H9 (cell line): Measurements from ENCODE around the gene EFNA5. TPM values are rescaled to one million over a fixed set of nuclear protein-coding genes. Genes with fewer than 3 reads are reported as not detected.

Experiments
- DNase-seq: peaks from one replicate; pipeline ENCODE4 v3.0.0-alpha.2; 2017
- H2AFZ ChIP-seq: one replicate; pipeline ENCODE4 v1.6.1; 2013; ENCODE audit warnings: mild to moderate bottlenecking, low read length, control low read depth, moderate library complexity
- H2AK5ac ChIP-seq: 2 replicates; pipeline ENCODE4 v1.6.1; 2013; ENCODE audit warnings: low read length, control low read depth, mixed read lengths; ENCODE audit not compliant: insufficient read length
- H2BK120ac ChIP-seq: one replicate; pipeline ENCODE4 v1.6.1; 2013; ENCODE audit warnings: low read depth, mild to moderate bottlenecking, low read length, control low read depth, inconsistent platforms; ENCODE audit not compliant: poor library complexity, severe bottlenecking
- H2BK12ac ChIP-seq: 2 replicates; pipeline ENCODE4 v1.6.1; 2013; ENCODE audit warnings: low read length, control low read depth, mixed read lengths, low read depth; ENCODE audit not compliant: insufficient read length
- H2BK15ac ChIP-seq: 2 replicates; pipeline ENCODE4 v1.6.1; 2013; ENCODE audit warnings: low read depth, low read length, control low read depth
- H2BK20ac ChIP-seq: one replicate; pipeline ENCODE4 v1.6.1; 2013; ENCODE audit warnings: low read depth, mild to moderate bottlenecking, low read length, control low read depth, inconsistent platforms; ENCODE audit not compliant: poor library complexity, severe bottlenecking
- H2BK5ac ChIP-seq: 2 replicates; pipeline ENCODE4 v1.6.1; 2013; ENCODE audit warnings: low read length, control low read depth, mixed read lengths; ENCODE audit not compliant: insufficient read length
- H3K14ac ChIP-seq: 2 replicates; pipeline ENCODE4 v1.6.1; 2013; ENCODE audit warnings: low read length, control low read depth; ENCODE audit not compliant: insufficient read depth
- H3K18ac ChIP-seq: 2 replicates; pipeline ENCODE4 v1.6.1; 2013; ENCODE audit warnings: low read depth, mild to moderate bottlenecking, mixed read lengths, low read length, control low read depth; ENCODE audit not compliant: insufficient read length
- H3K23ac ChIP-seq: 2 replicates; pipeline ENCODE4 v1.6.1; 2013; ENCODE audit warnings: low read length, control low read depth, mixed read lengths, low read depth; ENCODE audit not compliant: insufficient read length
- H3K23me2 ChIP-seq: 2 replicates; pipeline ENCODE4 v1.6.1; 2013; ENCODE audit warnings: low read depth, mild to moderate bottlenecking, mixed read lengths, low read length, control low read depth; ENCODE audit not compliant: insufficient read length, poor library complexity, severe bottlenecking
- H3K27ac ChIP-seq: 2 replicates; pipeline ENCODE4 v1.5.1; 2013; ENCODE audit warnings: low read length, control low read depth, mixed read lengths, low read depth; ENCODE audit not compliant: insufficient read length
- H3K27me3 ChIP-seq: 2 replicates; pipeline ENCODE4 v1.6.1; 2013; ENCODE audit warnings: low read length, control low read depth, inconsistent platforms; ENCODE audit not compliant: insufficient read depth
- H3K4ac ChIP-seq: 2 replicates; pipeline ENCODE4 v1.6.1; 2013; ENCODE audit warnings: low read depth, mild to moderate bottlenecking, control low read depth, inconsistent platforms, low read length, moderate library complexity
- H3K4me1 ChIP-seq: 2 replicates; pipeline ENCODE4 v1.6.1; 2013; ENCODE audit warnings: low read length, control low read depth, inconsistent platforms; ENCODE audit not compliant: insufficient read depth
- H3K4me2 ChIP-seq: 2 replicates; pipeline ENCODE4 v1.6.1; 2013; ENCODE audit warnings: low read length, control low read depth, mixed read lengths; ENCODE audit not compliant: insufficient read length, insufficient read depth
- H3K56ac ChIP-seq: 2 replicates; pipeline ENCODE4 v1.6.1; 2013; ENCODE audit warnings: low read depth, mild to moderate bottlenecking, mixed read lengths, low read length, control low read depth; ENCODE audit not compliant: insufficient read length
- H3K79me1 ChIP-seq: 2 replicates; pipeline ENCODE4 v1.6.1; 2013; ENCODE audit warnings: low read depth, mild to moderate bottlenecking, moderate library complexity, low read length, control low read depth, inconsistent platforms; ENCODE audit not compliant: insufficient read depth, poor library complexity, severe bottlenecking
- H3K79me2 ChIP-seq: 2 replicates; pipeline ENCODE4 v1.6.1; 2013; ENCODE audit warnings: low read length, control low read depth, inconsistent platforms; ENCODE audit not compliant: insufficient read depth
- H3K9ac ChIP-seq: 2 replicates; pipeline ENCODE4 v1.6.1; 2013; ENCODE audit warnings: low read length, control low read depth, mixed read lengths; ENCODE audit not compliant: insufficient read length; ENCODE audit errors: extremely low read depth
- H3K9me3 ChIP-seq: one replicate; pipeline ENCODE4 v1.6.1; 2013; ENCODE audit warnings: low read depth, low read length, inconsistent platforms; ENCODE audit not compliant: control insufficient read depth
- H3T11ph ChIP-seq: one replicate; pipeline ENCODE4 v1.6.1; 2013; ENCODE audit warnings: mild to moderate bottlenecking, low read length, control low read depth, inconsistent platforms
- H4K20me1 ChIP-seq: one replicate; pipeline ENCODE4 v1.6.1; 2013; ENCODE audit not compliant: control insufficient read depth, insufficient read length, insufficient read depth
- H4K5ac ChIP-seq: 2 replicates; pipeline ENCODE4 v1.6.1; 2013; ENCODE audit warnings: low read depth, mild to moderate bottlenecking, mixed read lengths, low read length, control low read depth; ENCODE audit not compliant: insufficient read length
- H4K8ac ChIP-seq: replicated peaks from 2 replicates; pipeline ENCODE4 v1.6.1; 2013; ENCODE audit warnings: low read length, control low read depth, mixed read lengths, low read depth; ENCODE audit not compliant: insufficient read length
- H4K91ac ChIP-seq: 2 replicates; pipeline ENCODE4 v1.6.1; 2013; ENCODE audit warnings: low read depth, mild to moderate bottlenecking, moderate library complexity, mixed read lengths, low read length, control low read depth; ENCODE audit not compliant: insufficient read length
- H3K27ac Mint-ChIP-seq, 3 experiments: 2 replicates in 2 of 3; 3 replicates in 1 of 3; pipeline ENCODE4 v1.8.0; 2020 to 2021; ENCODE audit warnings: mixed read lengths in 3 of 3, mild to moderate bottlenecking in 1 of 3, moderate library complexity in 1 of 3
- H3K27me3 Mint-ChIP-seq: 2 replicates; pipeline ENCODE4 v1.8.0; 2021; ENCODE audit warnings: low read depth, mild to moderate bottlenecking, moderate library complexity, mixed read lengths
- H3K36me3 Mint-ChIP-seq, 3 experiments: 2 replicates in 2 of 3; 3 replicates in 1 of 3; pipeline ENCODE4 v1.8.0; 2020 to 2021; ENCODE audit warnings: low read depth in 3 of 3, mixed read lengths in 3 of 3; ENCODE audit not compliant: insufficient read depth in 1 of 3
- H3K4me1 Mint-ChIP-seq, 2 experiments: 2 replicates each; pipeline ENCODE4 v1.8.0; 2020; ENCODE audit warnings: mixed read lengths in 2 of 2
- H3K4me3 Mint-ChIP-seq, 2 experiments: 2 replicates in 1 of 2; 3 replicates in 1 of 2; pipeline ENCODE4 v1.8.0; 2020 to 2021; ENCODE audit warnings: mild to moderate bottlenecking in 2 of 2, mixed read lengths in 2 of 2, moderate library complexity in 1 of 2
- H3K9me3 Mint-ChIP-seq, 2 experiments: 2 replicates in 1 of 2; 3 replicates in 1 of 2; pipeline ENCODE4 v1.8.0; 2020; ENCODE audit warnings: mild to moderate bottlenecking in 2 of 2, mixed read lengths in 2 of 2, moderate library complexity in 1 of 2
- WGBS: extraction: QIAGEN DNeasy Blood & Tissue Kit; methylation state at CpG from one replicate; pipeline ENCODE4 v1.1.7; 2013; ENCODE audit warnings: missing lambda C conversion rate, low lambda C conversion rate, mixed read lengths; ENCODE audit not compliant: insufficient read length; ENCODE audit errors: extremely low coverage; 5-methylcytosine and 5-hydroxymethylcytosine counted together
- total RNA-seq: library from RNA; stranded (reverse); gene quantifications from 2 replicates; pipeline ENCODE4 v1.2.1, GENCODE V29; 2021
- TF ChIP-seq, protein P1 (sequence below): fragments of 200-600 bp; sonication (generic); conservative IDR thresholded peaks from 3 replicates; pipeline ENCODE4 v1.8.0; 2021; ENCODE audit warnings: antibody characterized with exemption, mild to moderate bottlenecking

The EFNA5 gene
- total RNA-seq, 1 experiment from 2014 or later: 20.4 TPM

- H2BK20ac ChIP-seq: no peak overlapping the region
- no peak overlapping the region for H2AK5ac ChIP-seq
- H3K36me3 Mint-ChIP-seq: no peaks in the 10 kb centered on the region; a peak in 1 of 7 replicates
- H3K4me3 Mint-ChIP-seq: no peak overlapping the region
- H3K27ac Mint-ChIP-seq: peak overlapping the region in 1 of 3 experiments; percentile 80; a peak in 2 of 7 replicates
- H3K9ac ChIP-seq: no peak overlapping the region
- no peak overlapping the region for H2BK12ac ChIP-seq
- no peaks in the 10 kb centered on the region for H3K9me3 Mint-ChIP-seq
- no peak overlapping the region for H2BK15ac ChIP-seq
- H3K27me3 ChIP-seq: no peaks in the 10 kb centered on the region
- H3K23ac ChIP-seq: no peak overlapping the region
- H4K20me1 ChIP-seq: no peaks in the 10 kb centered on the region
- TF ChIP-seq, protein P1, sequence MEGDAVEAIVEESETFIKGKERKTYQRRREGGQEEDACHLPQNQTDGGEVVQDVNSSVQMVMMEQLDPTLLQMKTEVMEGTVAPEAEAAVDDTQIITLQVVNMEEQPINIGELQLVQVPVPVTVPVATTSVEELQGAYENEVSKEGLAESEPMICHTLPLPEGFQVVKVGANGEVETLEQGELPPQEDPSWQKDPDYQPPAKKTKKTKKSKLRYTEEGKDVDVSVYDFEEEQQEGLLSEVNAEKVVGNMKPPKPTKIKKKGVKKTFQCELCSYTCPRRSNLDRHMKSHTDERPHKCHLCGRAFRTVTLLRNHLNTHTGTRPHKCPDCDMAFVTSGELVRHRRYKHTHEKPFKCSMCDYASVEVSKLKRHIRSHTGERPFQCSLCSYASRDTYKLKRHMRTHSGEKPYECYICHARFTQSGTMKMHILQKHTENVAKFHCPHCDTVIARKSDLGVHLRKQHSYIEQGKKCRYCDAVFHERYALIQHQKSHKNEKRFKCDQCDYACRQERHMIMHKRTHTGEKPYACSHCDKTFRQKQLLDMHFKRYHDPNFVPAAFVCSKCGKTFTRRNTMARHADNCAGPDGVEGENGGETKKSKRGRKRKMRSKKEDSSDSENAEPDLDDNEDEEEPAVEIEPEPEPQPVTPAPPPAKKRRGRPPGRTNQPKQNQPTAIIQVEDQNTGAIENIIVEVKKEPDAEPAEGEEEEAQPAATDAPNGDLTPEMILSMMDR: no peak
- peaks cover 10% of the 10 kb centered on the region; the same call in 1 of the 2 replicates for H3K4me1 ChIP-seq
- no peak overlapping the region for H3K4me2 ChIP-seq
- H4K8ac ChIP-seq: no peak overlapping the region
- no peak overlapping the region for H3K18ac ChIP-seq
- H2BK120ac ChIP-seq: no peak overlapping the region
- no peak overlapping the region for H3K56ac ChIP-seq
- no peak overlapping the region for H4K91ac ChIP-seq
- no CpG with 5 or more reads among the region's 4 CpGs for WGBS
- H3K23me2 ChIP-seq: no peaks in the 10 kb centered on the region
- H3K79me2 ChIP-seq: no peaks in the 10 kb centered on the region
- H3K79me1 ChIP-seq: no peaks in the 10 kb centered on the region
- H3K14ac ChIP-seq: no peak overlapping the region
- peaks cover 62 to 65% of the 10 kb centered on the region in 2 experiments for H3K4me1 Mint-ChIP-seq
- no peak overlapping the region for H3K27ac ChIP-seq
- DNase-seq: no peak
- H3K27me3 Mint-ChIP-seq: no peaks in the 10 kb centered on the region
- no peak overlapping the region for H4K5ac ChIP-seq
- no peak overlapping the region for H2BK5ac ChIP-seq
- H3T11ph ChIP-seq: no peak overlapping the region
- no peak overlapping the region for H3K4ac ChIP-seq
- H3K9me3 ChIP-seq: no peaks in the 10 kb centered on the region
- no peak overlapping the region for H2AFZ ChIP-seq
These were observed 92.6 kb downstream of the EFNA5 start for GRCh38 chr5:107578051-107578635.
